Smooth muscle cell (in vitro differentiated cells): ENCODE results near the gene KCNQ1. TPM values are rescaled to one million over a fixed set of nuclear protein-coding genes. Genes with fewer than 3 reads are reported as not detected.

Experiments used
- DNase-seq: peaks from one replicate; lab custom pipeline; 2025; ENCODE audit not compliant: unreplicated experiment; lab: John Stamatoyannopoulos, UW
- H2AFZ ChIP-seq: fragments of 200-600 bp; sonication (generic); 2 replicates; pipeline ENCODE4 v1.6.0; 2016; ENCODE audit warnings: antibody characterized with exemption, low read depth, mild to moderate bottlenecking
- H3F3A ChIP-seq: fragments of 200-600 bp; sonication (generic); 2 replicates; pipeline ENCODE4 v1.6.0; 2017; ENCODE audit warnings: antibody characterized with exemption, low read depth
- H3K27ac ChIP-seq: fragments of 200-600 bp; sonication (generic); 2 replicates; pipeline ENCODE4 v1.5.1; 2016; ENCODE audit warnings: low read depth, mild to moderate bottlenecking
- H3K27me3 ChIP-seq: fragments of 200-600 bp; sonication (generic); 2 replicates; pipeline ENCODE4 v1.6.1; 2016; ENCODE audit warnings: low read depth, mild to moderate bottlenecking
- H3K36me3 ChIP-seq: fragments of 200-600 bp; sonication (generic); 2 replicates; pipeline ENCODE4 v1.5.1; 2016; ENCODE audit warnings: low read depth
- H3K4me1 ChIP-seq: fragments of 200-600 bp; sonication (generic); 2 replicates; pipeline ENCODE4 v1.5.1; 2016; ENCODE audit warnings: low read depth
- H3K4me2 ChIP-seq: fragments of 200-600 bp; sonication (generic); 2 replicates; pipeline ENCODE4 v1.6.0; 2016; ENCODE audit warnings: mild to moderate bottlenecking
- H3K4me3 ChIP-seq: fragments of 200-600 bp; sonication (generic); 2 replicates; pipeline ENCODE4 v1.5.1; 2016; ENCODE audit warnings: mild to moderate bottlenecking
- H3K79me2 ChIP-seq: fragments of 200-600 bp; sonication (generic); 2 replicates; pipeline ENCODE4 v1.6.0; 2016; ENCODE audit warnings: low read depth, mild to moderate bottlenecking
- H3K9ac ChIP-seq: fragments of 200-600 bp; sonication (generic); 2 replicates; pipeline ENCODE4 v1.6.0; 2016; ENCODE audit warnings: low read depth
- H3K9me3 ChIP-seq: fragments of 200-600 bp; sonication (generic); replicated peaks from 2 replicates; pipeline ENCODE4 v1.5.1; 2016; ENCODE audit warnings: low read depth
- H4K20me1 ChIP-seq: fragments of 200-600 bp; sonication (generic); 2 replicates; pipeline ENCODE4 v1.6.0; 2016; ENCODE audit warnings: low read depth
- CTCF ChIP-seq: fragments of 200-600 bp; sonication (generic); IDR thresholded peaks from 2 replicates; pipeline ENCODE4 v1.5.1; 2017; ENCODE audit warnings: borderline replicate concordance, mild to moderate bottlenecking, antibody characterized with exemption; ENCODE audit not compliant: insufficient read depth, poor library complexity, severe bottlenecking
- WGBS: methylation state at CpG from one replicate; pipeline ENCODE4 v1.1.7; 2016; ENCODE audit warnings: low lambda C conversion rate; 5-methylcytosine and 5-hydroxymethylcytosine counted together
- polyA plus RNA-seq: library from polyadenylated mRNA; unstranded; fragments of >200 nt; fragmentation: Nextera tagmentation; extraction: Ambion mirVana; gene quantifications from 2 replicates; pipeline ENCODE4 v1.2.1, GENCODE V29; 2016
- total RNA-seq: library from RNA; depleted of rRNA; stranded (reverse); fragments of >200 nt; gene quantifications from 2 replicates; pipeline ENCODE4 v1.2.3, GENCODE V29; 2014

The KCNQ1 gene
- total and polyA plus RNA-seq, 2 experiments from 2014 or later, result 1.3 to 2.3 TPM

DNA sequence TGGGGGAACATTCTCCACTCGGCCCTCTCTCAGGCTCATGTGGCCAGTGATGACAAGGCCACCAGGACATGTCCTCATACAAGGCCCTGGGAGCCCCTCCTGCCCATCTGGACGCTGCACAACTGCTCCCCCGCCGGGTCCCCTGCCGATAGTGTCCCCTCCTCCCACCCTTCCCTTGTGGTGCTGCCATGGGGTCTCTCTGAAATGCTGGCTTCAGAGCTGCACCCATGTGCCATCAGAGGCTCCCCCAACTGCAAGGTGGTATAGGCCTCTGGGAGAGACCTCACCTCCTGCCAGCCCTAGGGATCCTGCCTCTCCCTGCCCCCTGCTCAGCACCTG lies 142.0 kb downstream of the KCNQ1 start:
- no peak overlapping the region for H3K4me3 ChIP-seq
- DNase-seq, result no peak
- no peaks in the 10 kb centered on the region for H3K4me1 ChIP-seq
- H3K27me3 ChIP-seq, result no peaks in the 10 kb centered on the region
- no peaks in the 10 kb centered on the region for H3K79me2 ChIP-seq
- no peak overlapping the region for H2AFZ ChIP-seq
- no peak overlapping the region for H3K4me2 ChIP-seq
- H3K36me3 ChIP-seq, result no peaks in the 10 kb centered on the region
- no peaks in the 10 kb centered on the region for H3F3A ChIP-seq
- H3K9me3 ChIP-seq, result no peaks in the 10 kb centered on the region
- WGBS, result 95% methylated on average over 5 of the region's 5 CpGs
- H4K20me1 ChIP-seq, result no peaks in the 10 kb centered on the region
- no peak for TF ChIP-seq CTCF
- no peak overlapping the region for H3K9ac ChIP-seq
- no peak overlapping the region for H3K27ac ChIP-seq

- Histone ChIP-seq H3K4me2 (no peak overlapping the region), H4K20me1 (no peaks in the 10 kb centered on the region), H3K9me3 (no peaks in the 10 kb centered on the region), H3K79me2 (no peaks in the 10 kb centered on the region), H3K27ac (no peak overlapping the region), H3K9ac (no peak overlapping the region), H3F3A (no peaks in the 10 kb centered on the region), H3K27me3 (no peaks in the 10 kb centered on the region), H3K4me3 (no peak overlapping the region), H2AFZ (no peak overlapping the region), H3K4me1 (no peaks in the 10 kb centered on the region), H3K36me3 (no peaks in the 10 kb centered on the region)
- no peak for DNase-seq
- no peak for TF ChIP-seq CTCF
- 95% methylated on average over 20 of the region's 20 CpGs for WGBS
These were observed 142.5 kb downstream of the KCNQ1 start for GRCh38 chr11:2587132-2587930.

GRCh38 chr11:2587976-2588748 lies 143.4 kb downstream of the KCNQ1 start:
- no peak for DNase-seq
- H3K79me2 ChIP-seq, result no peaks in the 10 kb centered on the region
- no peak for TF ChIP-seq CTCF
- H3K27ac ChIP-seq, result no peak overlapping the region
- H2AFZ ChIP-seq, result no peak overlapping the region
- H3K36me3 ChIP-seq, result no peaks in the 10 kb centered on the region
- no peaks in the 10 kb centered on the region for H4K20me1 ChIP-seq
- H3F3A ChIP-seq, result no peaks in the 10 kb centered on the region
- H3K9ac ChIP-seq, result no peak overlapping the region
- H3K4me3 ChIP-seq, result no peak overlapping the region
- H3K9me3 ChIP-seq, result no peaks in the 10 kb centered on the region
- H3K4me1 ChIP-seq, result no peaks in the 10 kb centered on the region
- WGBS, result 84% methylated on average over 17 of the region's 25 CpGs
- H3K4me2 ChIP-seq, result no peak overlapping the region
- H3K27me3 ChIP-seq, result no peaks in the 10 kb centered on the region
